ENCODE results near the gene F7.
"Not testable (repeated sequence)": the region's sequence is repeated elsewhere in the genome, so short reads cannot be mapped to it uniquely, and the experiment has no call there.

Gene F7

GRCh38 chr13:113105032-113105920, at the start of gene F7:
F7 (plus strand) TSS chr13:113105791; CDS start chr13:113105842, 51 bp downstream.
- no peak for DNase-seq (ENCODE audit: low read depth in 3 of 3, low spot score in 1 of 3)

- no peak for DNase-seq (ENCODE audit: low read depth in 3 of 3, low spot score in 1 of 3)
Measured at GRCh38 chr13:113057084-113057483, 48.5 kb upstream of the F7 start.

- not testable (repeated sequence) for DNase-seq (ENCODE audit: low read depth in 3 of 3, low spot score in 1 of 3)
Measured at GRCh38 chr13:113057559-113057958, 48.0 kb upstream of the F7 start.

GRCh38 chr13:113058129-113058987, 47.2 kb upstream of the F7 start:
- DNase-seq (ENCODE audit: low read depth in 3 of 3, low spot score in 1 of 3) = no peak

GRCh38 chr13:113058988-113059850, 46.4 kb upstream of the F7 start:
- no peak for DNase-seq (ENCODE audit: low read depth in 3 of 3, low spot score in 1 of 3)

GRCh38 chr13:113059891-113060290, 45.7 kb upstream of the F7 start:
- DNase-seq (ENCODE audit: low read depth in 3 of 3, low spot score in 1 of 3) = no peak

GRCh38 chr13:113060557-113061270, 44.9 kb upstream of the F7 start:
- no peak for DNase-seq (ENCODE audit: low read depth in 3 of 3, low spot score in 1 of 3)

GRCh38 chr13:113061271-113061625, 44.3 kb upstream of the F7 start:
- no peak for DNase-seq (ENCODE audit: low read depth in 3 of 3, low spot score in 1 of 3)

- DNase-seq (ENCODE audit: low read depth in 3 of 3, low spot score in 1 of 3) = no peak
Measured at GRCh38 chr13:113061796-113062425, 43.7 kb upstream of the F7 start.

- DNase-seq (ENCODE audit: low read depth in 3 of 3, low spot score in 1 of 3) = no peak
Measured at GRCh38 chr13:113062691-113063090, 42.9 kb upstream of the F7 start.

GRCh38 chr13:113063091-113063491, 42.5 kb upstream of the F7 start:
- DNase-seq (ENCODE audit: low read depth in 3 of 3, low spot score in 1 of 3) = no peak

GRCh38 chr13:113064000-113064533, 41.5 kb upstream of the F7 start:
- DNase-seq (ENCODE audit: low read depth in 3 of 3, low spot score in 1 of 3) = no peak

GRCh38 chr13:113064534-113065405, 40.8 kb upstream of the F7 start:
- DNase-seq (ENCODE audit: low read depth in 3 of 3, low spot score in 1 of 3) = no peak

- no peak for DNase-seq (ENCODE audit: low read depth in 3 of 3, low spot score in 1 of 3)
Measured at GRCh38 chr13:113065406-113066141, 40.0 kb upstream of the F7 start.

- no peak for DNase-seq (ENCODE audit: low read depth in 3 of 3, low spot score in 1 of 3)
Measured at GRCh38 chr13:113066142-113066455, 39.5 kb upstream of the F7 start.

- DNase-seq (ENCODE audit: low read depth in 3 of 3, low spot score in 1 of 3) = no peak
Measured at GRCh38 chr13:113066746-113067145, 38.8 kb upstream of the F7 start.

GRCh38 chr13:113069861-113070805, 35.5 kb upstream of the F7 start:
- no peak for DNase-seq (ENCODE audit: low read depth in 3 of 3, low spot score in 1 of 3)
